Thyroid gland (tissue), 4 donors: ENCODE results near the gene ALPK3. TPM values are rescaled to one million over a fixed set of nuclear protein-coding genes. Genes with fewer than 3 reads are reported as not detected.

Source experiments
- DNase-seq, 2 donors: peaks; one replicate each; pipeline ENCODE4 v3.0.0-alpha.2; 2019
- H3K27ac ChIP-seq, 3 donors: fragments of 200-600 bp; sonication (generic); 1 replicate in 2 of 3; 2 replicates in 1 of 3; pipeline ENCODE4 v1.5.1; 2016 to 2019; ENCODE audit warnings: mild to moderate bottlenecking in 1 of 3, moderate library complexity in 1 of 3
- H3K27me3 ChIP-seq: fragments of 200-600 bp; sonication (generic); one replicate; pipeline ENCODE4 v1.5.1; 2019
- H3K36me3 ChIP-seq, 2 donors: fragments of 200-600 bp; sonication (generic); one replicate each; pipeline ENCODE4 v1.5.1; 2016 to 2019
- H3K4me1 ChIP-seq, 2 donors: fragments of 200-600 bp; sonication (generic); one replicate each; pipeline ENCODE4 v1.5.1; 2017 to 2019
- H3K4me3 ChIP-seq, 3 donors: fragments of 200-600 bp; sonication (generic); replicated peaks in 1 of 3; 1 replicate in 2 of 3; 2 replicates in 1 of 3; pipeline ENCODE4 v1.5.1; 2016; ENCODE audit warnings: mild to moderate bottlenecking in 1 of 3
- H3K9me3 ChIP-seq: fragments of 200-600 bp; sonication (generic); one replicate; pipeline ENCODE4 v1.5.1; 2017
- CTCF ChIP-seq, 6 experiments: fragments of 200-600 bp in 3 of 6; fragments of 450-650 bp in 3 of 6; sonication (generic) in 3 of 6; IDR thresholded peaks; one replicate each; pipeline ENCODE4 v1.5.1; 2016 to 2019; ENCODE audit warnings: antibody characterized with exemption in 6 of 6, mild to moderate bottlenecking in 2 of 6, inconsistent platforms in 1 of 6, moderate library complexity in 1 of 6
- POLR2A ChIP-seq, 2 donors: fragments of 450-650 bp; IDR thresholded peaks; one replicate each; pipeline ENCODE4 v1.6.1; 2017; ENCODE audit warnings: antibody characterized with exemption in 2 of 2, mild to moderate bottlenecking in 2 of 2, moderate library complexity in 1 of 2
- WGBS, 2 donors: methylation state at CpG; one replicate each; pipeline ENCODE4 v1.1.5; 2017; 5-methylcytosine and 5-hydroxymethylcytosine counted together
- intact Hi-C: fragments of 100-400 bp; cut with DNase I; formaldehyde crosslinking; loops from one replicate; pipeline ENCODE4 v1.15.1; 2023
- total RNA-seq, 4 donors: library from RNA; depleted of rRNA; stranded (reverse); fragments of >200 nt; gene quantifications; one replicate each; pipeline ENCODE4 v1.2.3, GENCODE V29; 2016

The ALPK3 gene
- total RNA-seq, 4 donors from 2014 or later, result 5.8 to 10.4 (median 7.4) TPM

GRCh38 chr15:84775867-84776449 is 41.2 kb upstream of the ALPK3 start:
- TF ChIP-seq CTCF (IDR thresholded peaks at IDR 0.05), result no peak
- no peak for TF ChIP-seq POLR2A (IDR thresholded peaks at IDR 0.05)
- DNase-seq, result no peak
- Histone ChIP-seq H3K4me1 (no peaks in the 10 kb centered on the region), H3K9me3 (no peaks in the 10 kb centered on the region), H3K27ac (no peak overlapping the region), H3K36me3 (no peaks in the 10 kb centered on the region), H3K4me3 (no peak overlapping the region), H3K27me3 (no peaks in the 10 kb centered on the region)
- 82 to 100% methylated on average over 1 of the region's 1 CpG for WGBS, 2 donors
- intact Hi-C loops, result no loop called here

GRCh38 chr15:84778194-84778593 is 39.0 kb upstream of the ALPK3 start:
- peaks cover 6 to 9% of the 10 kb centered on the region in 2 donors for H3K36me3 ChIP-seq
- no peak for TF ChIP-seq CTCF (IDR thresholded peaks at IDR 0.05)
- no peak for TF ChIP-seq POLR2A (IDR thresholded peaks at IDR 0.05)
- no peaks in the 10 kb centered on the region for H3K27me3 ChIP-seq
- no peaks in the 10 kb centered on the region for H3K9me3 ChIP-seq
- no peak for DNase-seq
- H3K4me1 ChIP-seq, result no peaks in the 10 kb centered on the region
- no peak overlapping the region for H3K4me3 ChIP-seq
- no peak overlapping the region for H3K27ac ChIP-seq
- 87 to 88% methylated on average over 13 of the region's 13 CpGs for WGBS, 2 donors
- intact Hi-C loops, result no loop called here

- peaks cover 5 to 7% of the 10 kb centered on the region in 2 donors for H3K4me1 ChIP-seq
- TF ChIP-seq CTCF (IDR thresholded peaks at IDR 0.05), result no peak
- TF ChIP-seq POLR2A (IDR thresholded peaks at IDR 0.05), result no peak
- DNase-seq, result no peak
- H3K9me3 ChIP-seq, result no peaks in the 10 kb centered on the region
- WGBS, 2 donors, result 91 to 94% methylated on average over 3 of the region's 3 CpGs
- H3K36me3 ChIP-seq, result peaks cover 25% of the 10 kb centered on the region in 2 donors
- H3K27me3 ChIP-seq, result no peaks in the 10 kb centered on the region
- H3K4me3 ChIP-seq, result no peak overlapping the region
- intact Hi-C loops, result loop anchor here (10.0 kb wide), 1 partner anchor 64 kb away; no protein-coding TSS in a partner anchor
- H3K27ac ChIP-seq, result no peak overlapping the region
Measured at GRCh38 chr15:84780492-84780891, 36.7 kb upstream of the ALPK3 start.

- no peaks in the 10 kb centered on the region for H3K27me3 ChIP-seq
- no peak for DNase-seq
- H3K4me1 ChIP-seq, result peaks cover 14 to 17% of the 10 kb centered on the region in 2 donors
- no peaks in the 10 kb centered on the region for H3K9me3 ChIP-seq
- TF ChIP-seq POLR2A (IDR thresholded peaks at IDR 0.05), result no peak
- no peak for TF ChIP-seq CTCF (IDR thresholded peaks at IDR 0.05)
- 95 to 97% methylated on average over 1 of the region's 1 CpG for WGBS, 2 donors
- H3K27ac ChIP-seq, result no peak overlapping the region
- peaks cover 25% of the 10 kb centered on the region in 2 donors for H3K36me3 ChIP-seq
- intact Hi-C loops, result loop anchor here (10.0 kb wide), 1 partner anchor 63 kb away; no protein-coding TSS in a partner anchor
- no peak overlapping the region for H3K4me3 ChIP-seq
Measured at GRCh38 chr15:84781495-84781894, 35.7 kb upstream of the ALPK3 start.

GRCh38 chr15:84782346-84782745 is 34.8 kb upstream of the ALPK3 start:
- intact Hi-C loops, result loop anchor here (10.0 kb wide), 1 partner anchor 62 kb away; no protein-coding TSS in a partner anchor
- Histone ChIP-seq H3K4me1 (peaks cover 14 to 18% of the 10 kb centered on the region in 2 donors), H3K27ac (no peak overlapping the region), H3K4me3 (no peak overlapping the region), H3K27me3 (no peaks in the 10 kb centered on the region), H3K36me3 (peaks cover 25% of the 10 kb centered on the region in 2 donors), H3K9me3 (no peaks in the 10 kb centered on the region)
- no peak for DNase-seq
- TF ChIP-seq POLR2A (IDR thresholded peaks at IDR 0.05) (no peak), CTCF (IDR thresholded peaks at IDR 0.05) (no peak)
